Mesenchymal stem cell (in vitro differentiated cells and primary cell): ENCODE results near the gene ASXL2. TPM values are rescaled to one million over a fixed set of nuclear protein-coding genes. Genes with fewer than 3 reads are reported as not detected.

ENCODE experiments used
- DNase-seq: peaks from one replicate; pipeline ENCODE4 v3.0.0-alpha.2; 2013
- H2AFZ ChIP-seq: one replicate; pipeline ENCODE4 v1.6.1; 2013; ENCODE audit warnings: low read depth, mild to moderate bottlenecking, control low read depth, inconsistent platforms, low read length, moderate library complexity
- H2AK5ac ChIP-seq: 2 replicates; pipeline ENCODE4 v1.6.1; 2013; ENCODE audit warnings: low read length, moderate library complexity, mild to moderate bottlenecking, inconsistent platforms; ENCODE audit not compliant: severe bottlenecking
- H2BK120ac ChIP-seq: one replicate; pipeline ENCODE4 v1.6.1; 2013; ENCODE audit warnings: low read depth, mild to moderate bottlenecking, inconsistent platforms, low read length, moderate library complexity
- H2BK12ac ChIP-seq, 2 experiments: one replicate each; pipeline ENCODE4 v1.6.1; 2013; ENCODE audit warnings: inconsistent platforms in 2 of 2, low read length in 2 of 2, mild to moderate bottlenecking in 2 of 2, moderate library complexity in 2 of 2, control low read depth in 1 of 2
- H2BK15ac ChIP-seq: one replicate; pipeline ENCODE4 v1.6.1; 2013; ENCODE audit warnings: mild to moderate bottlenecking, low read depth, inconsistent platforms; ENCODE audit not compliant: poor library complexity, severe bottlenecking
- H2BK5ac ChIP-seq: 2 replicates; pipeline ENCODE4 v1.6.1; 2013; ENCODE audit warnings: low read depth, mild to moderate bottlenecking, low read length, control low read depth, inconsistent platforms; ENCODE audit not compliant: poor library complexity, severe bottlenecking
- H3K14ac ChIP-seq, 2 experiments: one replicate each; pipeline ENCODE4 v1.6.1; 2013; ENCODE audit warnings: inconsistent platforms in 2 of 2, low read length in 2 of 2, control low read depth in 1 of 2, mild to moderate bottlenecking in 1 of 2, moderate library complexity in 1 of 2
- H3K18ac ChIP-seq, 2 experiments: one replicate each; pipeline ENCODE4 v1.6.1; 2013; ENCODE audit warnings: inconsistent platforms in 2 of 2, low read length in 2 of 2, control low read depth in 1 of 2, low read depth in 1 of 2, mild to moderate bottlenecking in 1 of 2
- H3K23ac ChIP-seq, 2 experiments: one replicate each; pipeline ENCODE4 v1.6.1; 2013; ENCODE audit warnings: inconsistent platforms in 2 of 2, low read length in 2 of 2, mild to moderate bottlenecking in 2 of 2, moderate library complexity in 2 of 2, control low read depth in 1 of 2
- H3K27ac ChIP-seq: 2 replicates; pipeline ENCODE4 v1.5.1; 2013; ENCODE audit warnings: mild to moderate bottlenecking, moderate library complexity, low read length, control low read depth, inconsistent platforms; ENCODE audit not compliant: poor library complexity, severe bottlenecking
- H3K27me3 ChIP-seq, 2 experiments: 2 replicates each; pipeline versions ENCODE4 v1.6.1 to v1.7.0; 2013; ENCODE audit warnings: low read length in 2 of 2, mild to moderate bottlenecking in 2 of 2, moderate library complexity in 2 of 2, control low read depth in 1 of 2, inconsistent platforms in 1 of 2; ENCODE audit not compliant: control insufficient read depth in 1 of 2, insufficient read depth in 1 of 2
- H3K36me3 ChIP-seq, 2 experiments: 2 replicates each; pipeline versions ENCODE4 v1.6.1 to v1.7.0; 2013; ENCODE audit warnings: low read length in 2 of 2, control low read depth in 1 of 2, inconsistent platforms in 1 of 2, low read depth in 1 of 2, mild to moderate bottlenecking in 1 of 2; ENCODE audit not compliant: insufficient read depth in 2 of 2, control insufficient read depth in 1 of 2
- H3K4ac ChIP-seq, 2 experiments: one replicate each; pipeline ENCODE4 v1.6.1; 2013; ENCODE audit warnings: inconsistent platforms in 2 of 2, low read length in 2 of 2, mild to moderate bottlenecking in 2 of 2, moderate library complexity in 2 of 2, control low read depth in 1 of 2, low read depth in 1 of 2
- H3K4me1 ChIP-seq: 2 replicates; pipeline ENCODE4 v1.6.1; 2013; ENCODE audit warnings: low read depth, low read length, control low read depth; ENCODE audit not compliant: control insufficient read depth, insufficient read depth
- H3K4me2 ChIP-seq: 2 replicates; pipeline ENCODE4 v1.6.1; 2013; ENCODE audit warnings: low read length, mild to moderate bottlenecking, inconsistent platforms; ENCODE audit not compliant: poor library complexity, severe bottlenecking
- H3K4me3 ChIP-seq, 2 experiments: 2 replicates each; pipeline versions ENCODE4 v1.5.1 to v1.7.0; 2013; ENCODE audit warnings: low read length in 2 of 2, mild to moderate bottlenecking in 2 of 2, control low read depth in 1 of 2, low read depth in 1 of 2; ENCODE audit not compliant: insufficient read depth in 1 of 2
- H3K79me1 ChIP-seq: replicated peaks from 2 replicates; pipeline ENCODE4 v1.6.1; 2013; ENCODE audit warnings: mild to moderate bottlenecking, control low read depth, low read length, inconsistent platforms; ENCODE audit not compliant: poor library complexity, severe bottlenecking
- H3K9ac ChIP-seq: 2 replicates; pipeline ENCODE4 v1.7.0; 2013; ENCODE audit warnings: mild to moderate bottlenecking, low read length, moderate library complexity
- H3K9me3 ChIP-seq: 2 replicates; pipeline ENCODE4 v1.7.0; 2013; ENCODE audit warnings: mild to moderate bottlenecking, low read length; ENCODE audit not compliant: control insufficient read depth
- H4K8ac ChIP-seq: one replicate; pipeline ENCODE4 v1.6.1; 2013; ENCODE audit warnings: inconsistent platforms, mild to moderate bottlenecking, low read length, moderate library complexity
- H4K91ac ChIP-seq: one replicate; pipeline ENCODE4 v1.6.1; 2013; ENCODE audit warnings: mild to moderate bottlenecking, low read length, inconsistent platforms
- WGBS: methylation state at CpG from one replicate; pipeline ENCODE4 v1.1.7; 2013; ENCODE audit warnings: mixed read lengths; 5-methylcytosine and 5-hydroxymethylcytosine counted together
- small RNA-seq: library from polyadenylated mRNA; stranded (forward); fragments of <200 nt; extraction: miRNeasy Mini kit (QIAGEN cat#:217004); gene quantifications from one replicate; pipeline ENCODE3, GENCODE V24; 2013; ENCODE audit warnings: low read depth

The ASXL2 gene

DNA sequence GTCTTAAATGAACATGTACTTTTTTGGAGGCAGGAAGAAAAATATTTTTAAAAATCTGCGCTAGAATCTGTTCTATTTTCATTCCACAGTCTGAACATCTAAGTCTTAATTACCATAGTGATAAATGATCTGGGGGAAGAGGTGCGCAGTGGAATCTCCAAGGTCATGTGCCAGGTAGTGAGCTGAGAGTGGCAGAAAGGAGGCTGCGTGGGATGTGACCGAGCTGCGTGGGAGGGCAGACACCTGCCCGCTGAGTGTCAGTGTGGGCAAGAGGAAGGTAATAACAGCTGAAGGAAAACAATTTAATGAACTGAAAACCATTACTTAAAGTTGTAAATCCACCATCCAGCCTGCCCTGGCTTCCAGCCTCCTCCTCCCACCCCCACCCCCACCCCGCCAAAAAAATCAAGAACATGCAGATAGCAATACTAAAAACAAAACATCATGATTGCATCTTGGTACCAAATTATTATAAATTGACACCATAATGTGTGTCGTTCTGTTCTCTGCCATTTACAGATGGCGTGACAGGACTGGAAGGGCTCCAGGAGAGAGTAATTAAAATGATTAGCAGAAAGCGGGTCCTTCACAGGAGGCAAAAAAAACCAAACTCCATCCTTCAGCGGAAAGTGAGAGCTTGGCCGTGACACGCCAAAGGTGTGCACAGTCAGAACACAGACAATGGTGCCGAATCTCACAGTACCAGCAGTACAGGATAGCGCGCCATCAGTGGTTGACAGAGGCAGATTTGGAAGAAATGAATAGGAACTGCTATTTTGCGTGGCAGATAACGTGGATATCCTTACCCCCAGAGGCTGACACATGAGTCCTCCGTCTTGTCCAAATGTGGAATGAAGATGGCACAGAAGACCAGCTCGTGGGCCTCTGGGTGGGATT, 193.5 kb downstream of the ASXL2 start:
- Histone ChIP-seq H3K27me3 (peaks cover 0 to 6% of the 10 kb centered on the region in 2 experiments), H4K91ac (no peak overlapping the region), H2BK12ac (no peak overlapping the region), H3K4me3 (no peak overlapping the region), H2BK15ac (no peak overlapping the region), H4K8ac (no peak overlapping the region), H3K4me2 (no peak overlapping the region), H2BK120ac (no peak overlapping the region), H3K9ac (no peak overlapping the region), H3K27ac (no peak overlapping the region), H3K79me1 (no peaks in the 10 kb centered on the region), H3K9me3 (no peaks in the 10 kb centered on the region), H2BK5ac (no peak overlapping the region), H3K18ac (no peak overlapping the region), H3K14ac (no peak overlapping the region), H3K4ac (no peak overlapping the region), H3K4me1 (no peaks in the 10 kb centered on the region), H2AK5ac (no peak overlapping the region), H2AFZ (no peak overlapping the region), H3K36me3 (no peaks in the 10 kb centered on the region), H3K23ac (no peak overlapping the region)
- DNase-seq, result no peak
- WGBS, result 93% methylated on average over 15 of the region's 20 CpGs

Small RNA genes lying within 50 kb of the gene (small RNA-seq; reads per million reads assigned to genes)
- gene NDUFB4P4 (not detected), gene RF00019 (not detected)
